Astrocyte (in vitro differentiated cells and primary cell): ENCODE results near the gene FAM171A2. TPM values are rescaled to one million over a fixed set of nuclear protein-coding genes. Genes with fewer than 3 reads are reported as not detected.

ENCODE experiments used
- DNase-seq: peaks from one replicate; pipeline ENCODE4 v3.0.0-alpha.2; 2010; ENCODE audit warnings: low read depth
- FAIRE-seq: peaks from 2 replicates; lab custom pipeline; 2011; peaks lifted over from hg19 to GRCh38; lab: Jason Lieb, UNC
- H2AFZ ChIP-seq: 2 replicates; pipeline ENCODE4 v1.6.0; 2012; ENCODE audit warnings: low read depth, low read length, inconsistent platforms
- H3K27ac ChIP-seq: 2 replicates; pipeline ENCODE4 v1.5.1; 2011; ENCODE audit warnings: low read depth, low read length, inconsistent platforms
- H3K27me3 ChIP-seq: 2 replicates; pipeline ENCODE4 v1.6.0; 2011; ENCODE audit warnings: low read length, inconsistent platforms; ENCODE audit not compliant: insufficient read depth
- H3K36me3 ChIP-seq: 2 replicates; pipeline ENCODE4 v1.5.1; 2011; ENCODE audit warnings: low read length, inconsistent platforms; ENCODE audit not compliant: insufficient read depth
- H3K4me1 ChIP-seq: 2 replicates; pipeline ENCODE4 v1.5.1; 2011; ENCODE audit warnings: low read length, inconsistent platforms; ENCODE audit not compliant: insufficient read depth
- H3K4me2 ChIP-seq: 2 replicates; pipeline ENCODE4 v1.6.0; 2012; ENCODE audit warnings: low read length, inconsistent platforms
- H3K4me3 ChIP-seq: 2 replicates; pipeline ENCODE4 v1.5.1; 2011; ENCODE audit warnings: low read depth, mild to moderate bottlenecking, low read length, inconsistent platforms; ENCODE audit not compliant: insufficient read depth
- H3K79me2 ChIP-seq: 2 replicates; pipeline ENCODE4 v1.6.0; 2012; ENCODE audit warnings: mild to moderate bottlenecking, low read length, inconsistent platforms; ENCODE audit not compliant: insufficient read depth
- H3K9ac ChIP-seq: 2 replicates; pipeline ENCODE4 v1.6.0; 2012; ENCODE audit warnings: mild to moderate bottlenecking, low read length, inconsistent platforms
- H3K9me3 ChIP-seq: 2 replicates; pipeline ENCODE4 v1.5.1; 2012; ENCODE audit warnings: low read depth, mild to moderate bottlenecking, low read length, inconsistent platforms; ENCODE audit not compliant: insufficient read depth
- H4K20me1 ChIP-seq: 2 replicates; pipeline ENCODE4 v1.6.0; 2012; ENCODE audit warnings: low read length, inconsistent platforms; ENCODE audit not compliant: insufficient read depth
- H3K27ac Mint-ChIP-seq: one replicate; pipeline ENCODE4 v1.8.0; 2021; ENCODE audit warnings: mild to moderate bottlenecking, mixed read lengths; ENCODE audit not compliant: unreplicated experiment
- H3K27me3 Mint-ChIP-seq: one replicate; pipeline ENCODE4 v1.8.0; 2021; ENCODE audit warnings: low read depth, mixed read lengths; ENCODE audit not compliant: unreplicated experiment
- H3K36me3 Mint-ChIP-seq: one replicate; pipeline ENCODE4 v1.8.0; 2021; ENCODE audit warnings: low read depth, mixed read lengths; ENCODE audit not compliant: unreplicated experiment
- H3K4me1 Mint-ChIP-seq: one replicate; pipeline ENCODE4 v1.8.0; 2021; ENCODE audit warnings: low read depth, mixed read lengths; ENCODE audit not compliant: unreplicated experiment
- H3K4me3 Mint-ChIP-seq: one replicate; pipeline ENCODE4 v1.8.0; 2021; ENCODE audit warnings: mild to moderate bottlenecking, moderate library complexity, mixed read lengths; ENCODE audit not compliant: unreplicated experiment
- H3K9me3 Mint-ChIP-seq: one replicate; pipeline ENCODE4 v1.8.0; 2021; ENCODE audit warnings: mild to moderate bottlenecking, mixed read lengths; ENCODE audit not compliant: unreplicated experiment
- CTCF ChIP-seq: IDR thresholded peaks from 2 replicates; pipeline ENCODE4 v1.5.1; 2011; ENCODE audit warnings: low read depth, mild to moderate bottlenecking, inconsistent platforms, low read length, moderate library complexity; ENCODE audit not compliant: insufficient read depth
- EZH2 ChIP-seq: IDR thresholded peaks from 2 replicates; pipeline ENCODE4 v1.6.1; 2012; ENCODE audit warnings: mild to moderate bottlenecking, low read length, inconsistent platforms; ENCODE audit not compliant: insufficient read depth
- total RNA-seq: library from RNA; stranded (reverse); gene quantifications from 2 replicates; pipeline ENCODE4 v1.2.1, GENCODE V29; 2021

FAM171A2 gene
- total RNA-seq, 1 donor from 2014 or later, result 18.2 TPM

GRCh38 chr17:44311562-44312181, 52.0 kb downstream of the FAM171A2 start:
- H3K4me3 ChIP-seq, result no peak overlapping the region
- Mint-ChIP-seq H3K27ac (no peak overlapping the region), H3K4me3 (no peak overlapping the region), H3K27me3 (peaks cover 40% of the 10 kb centered on the region), H3K4me1 (peaks cover 4% of the 10 kb centered on the region), H3K36me3 (peaks cover 2% of the 10 kb centered on the region), H3K9me3 (no peaks in the 10 kb centered on the region)
- no peak overlapping the region for H3K27ac ChIP-seq
- no peaks in the 10 kb centered on the region for H3K79me2 ChIP-seq
- H3K36me3 ChIP-seq, result no peaks in the 10 kb centered on the region
- DNase-seq, result no peak
- H3K9ac ChIP-seq, result no peak overlapping the region
- no peak for FAIRE-seq
- no peak overlapping the region for H2AFZ ChIP-seq
- H4K20me1 ChIP-seq, result peaks cover 4% of the 10 kb centered on the region
- no peak overlapping the region for H3K4me2 ChIP-seq
- H3K9me3 ChIP-seq, result no peaks in the 10 kb centered on the region
- peaks cover 34% of the 10 kb centered on the region for H3K27me3 ChIP-seq
- peaks cover 3% of the 10 kb centered on the region for H3K4me1 ChIP-seq
- TF ChIP-seq CTCF (no peak), EZH2 (no peak)

- H3K4me1 ChIP-seq, result peaks cover 3% of the 10 kb centered on the region
- FAIRE-seq (no peak), DNase-seq (no peak)
- H3K9me3 ChIP-seq, result no peaks in the 10 kb centered on the region
- H2AFZ ChIP-seq, result no peak overlapping the region
- H3K4me3 Mint-ChIP-seq, result peak overlapping the region; percentile 34
- H3K27ac Mint-ChIP-seq, result peak overlapping the region; percentile 27
- no peak overlapping the region for H3K4me3 ChIP-seq
- H3K79me2 ChIP-seq, result no peaks in the 10 kb centered on the region
- peaks cover 2% of the 10 kb centered on the region for H3K36me3 Mint-ChIP-seq
- TF ChIP-seq CTCF (no peak), EZH2 (no peak)
- peaks cover 4% of the 10 kb centered on the region for H3K4me1 Mint-ChIP-seq
- no peak overlapping the region for H3K9ac ChIP-seq
- no peak overlapping the region for H3K4me2 ChIP-seq
- H3K27me3 ChIP-seq, result peaks cover 26% of the 10 kb centered on the region
- peaks cover 34% of the 10 kb centered on the region for H3K27me3 Mint-ChIP-seq
- peaks cover 3% of the 10 kb centered on the region for H4K20me1 ChIP-seq
- H3K27ac ChIP-seq, result no peak overlapping the region
- no peaks in the 10 kb centered on the region for H3K36me3 ChIP-seq
- H3K9me3 Mint-ChIP-seq, result no peaks in the 10 kb centered on the region
Measured at GRCh38 chr17:44310609-44311376, 52.9 kb downstream of the FAM171A2 start.

- Histone ChIP-seq H3K9ac (no peak overlapping the region), H3K27me3 (peaks cover 24% of the 10 kb centered on the region), H4K20me1 (no peaks in the 10 kb centered on the region), H3K36me3 (no peaks in the 10 kb centered on the region), H3K79me2 (no peaks in the 10 kb centered on the region), H3K27ac (no peak overlapping the region), H3K4me1 (peaks cover 3% of the 10 kb centered on the region), H2AFZ (no peak overlapping the region), H3K4me3 (no peak overlapping the region), H3K4me2 (no peak overlapping the region), H3K9me3 (no peaks in the 10 kb centered on the region)
- Mint-ChIP-seq H3K36me3 (peaks cover 2% of the 10 kb centered on the region), H3K4me3 (peak overlapping the region; percentile 62), H3K27me3 (peaks cover 30% of the 10 kb centered on the region), H3K4me1 (peaks cover 4% of the 10 kb centered on the region), H3K9me3 (no peaks in the 10 kb centered on the region), H3K27ac (no peak overlapping the region)
- no peak for DNase-seq
- FAIRE-seq, result no peak
- no peak for TF ChIP-seq CTCF
- TF ChIP-seq EZH2, result no peak
Measured at GRCh38 chr17:44310188-44310587, 53.5 kb downstream of the FAM171A2 start.
